ENCODE measurements around the gene TUBA4B. TPM values are rescaled to one million over a fixed set of nuclear protein-coding genes. Genes with fewer than 3 reads are reported as not detected.
"Not testable (repeated sequence)": the region's sequence is repeated elsewhere in the genome, so short reads cannot be mapped to it uniquely, and the experiment has no call there.

The TUBA4B gene
- total RNA-seq, 1 donor from 2014 or later = not detected

GRCh38 chr2:219291910-219292490 is 39.0 kb downstream of the TUBA4B start:
- no peak for DNase-seq

- no peak for DNase-seq
Observed at GRCh38 chr2:219292616-219293015, 39.6 kb downstream of the TUBA4B start.

GRCh38 chr2:219293736-219294231 is 40.7 kb downstream of the TUBA4B start:
- no peak for DNase-seq

- DNase-seq = peak; percentile 92
Observed at GRCh38 chr2:219294356-219295351, 41.6 kb downstream of the TUBA4B start.

GRCh38 chr2:219296142-219296541 is 43.1 kb downstream of the TUBA4B start:
- no peak for DNase-seq

GRCh38 chr2:219296631-219297391 is 43.8 kb downstream of the TUBA4B start:
- no peak for DNase-seq

- no peak for DNase-seq
Observed at GRCh38 chr2:219297766-219298456, 44.9 kb downstream of the TUBA4B start.

- DNase-seq = peak; percentile 86
Observed at GRCh38 chr2:219298759-219299371, 45.8 kb downstream of the TUBA4B start.

- no peak for DNase-seq
Observed at GRCh38 chr2:219299372-219299760, 46.3 kb downstream of the TUBA4B start.

- no peak for DNase-seq
Observed at GRCh38 chr2:219300022-219300421, 47.0 kb downstream of the TUBA4B start.

GRCh38 chr2:219302412-219302968 is 49.4 kb downstream of the TUBA4B start:
- no peak for DNase-seq

- DNase-seq = no peak
Observed at GRCh38 chr2:219304223-219304622, 51.2 kb downstream of the TUBA4B start.

- no peak for DNase-seq
Observed at GRCh38 chr2:219306047-219306446, 53.0 kb downstream of the TUBA4B start.

GRCh38 chr2:219308142-219309101 is 55.4 kb downstream of the TUBA4B start:
- peak; percentile 73 for DNase-seq

GRCh38 chr2:219309278-219309677 is 56.2 kb downstream of the TUBA4B start, which contains the start of gene PTPRN:
Gene PTPRN, minus strand, starts transcription at chr2:219309401. Its CDS starts 69 bp downstream, at chr2:219309332.
- DNase-seq = no peak

GRCh38 chr2:219312683-219313263 is 59.7 kb downstream of the TUBA4B start:
- DNase-seq = not testable (repeated sequence)

- DNase-seq = no peak
Observed at GRCh38 chr2:219314804-219315468, 61.9 kb downstream of the TUBA4B start.
